Measurements from ENCODE around the gene SLC41A1.
A peak's percentile ranks its signal among the peaks of the same experiment; 100 is the strongest.

SLC41A1 gene

GRCh38 chr1:205817988-205818387 is 5.0 kb upstream of the SLC41A1 start:
- no peak for DNase-seq

- no peak for DNase-seq
Observed at GRCh38 chr1:205817364-205817763, 4.4 kb upstream of the SLC41A1 start.

- DNase-seq: no peak
Observed at GRCh38 chr1:205813755-205814058, 709 bp upstream of the SLC41A1 start.

- peak; percentile 20 for DNase-seq
Observed at GRCh38 chr1:205812271-205812877, 624 bp downstream of the SLC41A1 start.

- DNase-seq: no peak
Observed at GRCh38 chr1:205811660-205812059, 1.3 kb downstream of the SLC41A1 start.

- no peak for DNase-seq
Observed at GRCh38 chr1:205810448-205811157, 2.4 kb downstream of the SLC41A1 start.

GRCh38 chr1:205809942-205810345 is 3.1 kb downstream of the SLC41A1 start:
- no peak for DNase-seq

- no peak for DNase-seq
Observed at GRCh38 chr1:205809469-205809868, 3.5 kb downstream of the SLC41A1 start.

GRCh38 chr1:205805082-205805711 is 7.8 kb downstream of the SLC41A1 start:
- no peak for DNase-seq

- no peak for DNase-seq
Observed at GRCh38 chr1:205804605-205805004, 8.4 kb downstream of the SLC41A1 start.

GRCh38 chr1:205803986-205804385 is 9.0 kb downstream of the SLC41A1 start:
- DNase-seq: no peak

- peak; percentile 11 for DNase-seq
Observed at GRCh38 chr1:205802060-205802459, 10.9 kb downstream of the SLC41A1 start.

GRCh38 chr1:205800981-205801703 is 11.9 kb downstream of the SLC41A1 start:
- DNase-seq: peak; percentile 32

GRCh38 chr1:205800427-205800826 is 12.6 kb downstream of the SLC41A1 start:
- DNase-seq: no peak

GRCh38 chr1:205798577-205798976 is 14.4 kb downstream of the SLC41A1 start:
- DNase-seq: peak; percentile 23

GRCh38 chr1:205797168-205797567 is 15.8 kb downstream of the SLC41A1 start:
- DNase-seq: no peak

- no peak for DNase-seq
Observed at GRCh38 chr1:205794011-205794730, 18.8 kb downstream of the SLC41A1 start.

- DNase-seq: no peak
Observed at GRCh38 chr1:205792961-205793673, 19.9 kb downstream of the SLC41A1 start.

- DNase-seq: no peak
Observed at GRCh38 chr1:205792481-205792881, 20.5 kb downstream of the SLC41A1 start.

GRCh38 chr1:205791568-205792180 is 21.3 kb downstream of the SLC41A1 start:
- DNase-seq: peak; percentile 57

- no peak for DNase-seq
Observed at GRCh38 chr1:205787287-205787916, 25.6 kb downstream of the SLC41A1 start.
